Measurements from ENCODE around the gene CCDC93.

The CCDC93 gene

GRCh38 chr2:117952228-117952627 lies 61.6 kb downstream of the CCDC93 start:
- TF ChIP-seq, protein P1, sequence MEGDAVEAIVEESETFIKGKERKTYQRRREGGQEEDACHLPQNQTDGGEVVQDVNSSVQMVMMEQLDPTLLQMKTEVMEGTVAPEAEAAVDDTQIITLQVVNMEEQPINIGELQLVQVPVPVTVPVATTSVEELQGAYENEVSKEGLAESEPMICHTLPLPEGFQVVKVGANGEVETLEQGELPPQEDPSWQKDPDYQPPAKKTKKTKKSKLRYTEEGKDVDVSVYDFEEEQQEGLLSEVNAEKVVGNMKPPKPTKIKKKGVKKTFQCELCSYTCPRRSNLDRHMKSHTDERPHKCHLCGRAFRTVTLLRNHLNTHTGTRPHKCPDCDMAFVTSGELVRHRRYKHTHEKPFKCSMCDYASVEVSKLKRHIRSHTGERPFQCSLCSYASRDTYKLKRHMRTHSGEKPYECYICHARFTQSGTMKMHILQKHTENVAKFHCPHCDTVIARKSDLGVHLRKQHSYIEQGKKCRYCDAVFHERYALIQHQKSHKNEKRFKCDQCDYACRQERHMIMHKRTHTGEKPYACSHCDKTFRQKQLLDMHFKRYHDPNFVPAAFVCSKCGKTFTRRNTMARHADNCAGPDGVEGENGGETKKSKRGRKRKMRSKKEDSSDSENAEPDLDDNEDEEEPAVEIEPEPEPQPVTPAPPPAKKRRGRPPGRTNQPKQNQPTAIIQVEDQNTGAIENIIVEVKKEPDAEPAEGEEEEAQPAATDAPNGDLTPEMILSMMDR (IDR thresholded peaks at IDR 0.05; ENCODE audit: control extremely low read depth, extremely low read depth, low read depth, missing control alignments) = no peak
- no peak for DNase-seq (ENCODE audit: extremely low spot score)
- ChIA-PET CTCF (interaction anchor here (1.0 to 1.1 kb wide), 2 partner anchors 9 to 51 kb away, joined by 3 to 4 read pairs; no protein-coding TSS in a partner anchor), POLR2A (no interaction called here)

- no peak for DNase-seq (ENCODE audit: extremely low spot score)
- POLR2A ChIA-PET = no interaction called here
- CTCF ChIA-PET = interaction anchor here (1.7 to 2.9 kb wide), 4 partner anchors 9 to 53 kb away, joined by 4 to 15 read pairs (median 10); no protein-coding TSS in a partner anchor
- TF ChIP-seq, protein P1 (IDR thresholded peaks at IDR 0.05; ENCODE audit: control extremely low read depth, extremely low read depth, low read depth, missing control alignments) = no peak
Observed at GRCh38 chr2:117949806-117950205, 64.1 kb downstream of the CCDC93 start.

DNA sequence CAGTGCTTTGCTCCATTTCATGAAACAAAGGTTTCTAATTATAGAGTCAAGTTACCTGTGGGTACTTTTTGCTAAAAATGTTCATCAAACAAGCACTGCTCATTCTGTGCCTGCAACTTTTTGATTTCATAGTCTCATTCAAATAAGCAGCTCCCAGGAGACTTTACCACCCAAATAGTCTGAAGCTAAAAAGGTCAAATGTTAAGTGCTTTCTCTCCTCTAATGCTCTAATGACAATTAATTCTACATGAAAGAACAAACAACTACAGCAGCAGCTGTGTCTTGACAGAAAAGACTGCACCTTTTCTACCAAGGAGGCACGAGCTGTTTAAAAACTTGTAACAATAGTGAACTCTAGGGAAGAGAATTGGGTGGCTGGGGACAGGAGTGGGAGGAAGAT lies 65.3 kb downstream of the CCDC93 start:
- ChIA-PET POLR2A (no interaction called here), CTCF (interaction anchor here (0.9 to 2.7 kb wide), 3 partner anchors 8 to 48 kb away, joined by 3 to 9 read pairs (median 5); no protein-coding TSS in a partner anchor)
- DNase-seq (ENCODE audit: extremely low spot score) = no peak
- TF ChIP-seq, protein P1 (IDR thresholded peaks at IDR 0.05; ENCODE audit: control extremely low read depth, extremely low read depth, low read depth, missing control alignments) = no peak

DNA sequence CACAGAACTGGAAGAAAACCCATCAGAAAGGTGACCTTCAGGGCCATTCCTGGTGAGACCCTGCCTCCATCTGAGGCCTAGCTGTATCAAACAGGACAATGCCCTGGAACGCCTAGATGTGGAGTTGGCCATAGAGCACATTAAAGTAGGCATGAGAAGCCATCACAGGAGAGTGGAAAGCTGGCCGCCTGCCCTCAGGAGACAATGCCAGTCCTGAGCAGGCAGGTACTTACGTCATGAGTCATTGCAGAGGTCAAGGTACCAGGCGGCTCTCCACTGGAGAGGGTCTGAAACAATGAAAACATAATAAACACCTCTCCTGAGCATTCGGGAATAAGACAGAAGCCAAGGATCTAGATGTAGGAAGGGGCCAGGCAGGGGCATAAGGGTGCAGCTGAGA lies 68.6 kb downstream of the CCDC93 start:
- ChIA-PET CTCF (interaction anchor here (1.5 kb wide), 1 partner anchor 29 kb away, joined by 3 read pairs; no protein-coding TSS in a partner anchor), POLR2A (no interaction called here)
- TF ChIP-seq, protein P1 (IDR thresholded peaks at IDR 0.05; ENCODE audit: control extremely low read depth, extremely low read depth, low read depth, missing control alignments) = no peak

DNA sequence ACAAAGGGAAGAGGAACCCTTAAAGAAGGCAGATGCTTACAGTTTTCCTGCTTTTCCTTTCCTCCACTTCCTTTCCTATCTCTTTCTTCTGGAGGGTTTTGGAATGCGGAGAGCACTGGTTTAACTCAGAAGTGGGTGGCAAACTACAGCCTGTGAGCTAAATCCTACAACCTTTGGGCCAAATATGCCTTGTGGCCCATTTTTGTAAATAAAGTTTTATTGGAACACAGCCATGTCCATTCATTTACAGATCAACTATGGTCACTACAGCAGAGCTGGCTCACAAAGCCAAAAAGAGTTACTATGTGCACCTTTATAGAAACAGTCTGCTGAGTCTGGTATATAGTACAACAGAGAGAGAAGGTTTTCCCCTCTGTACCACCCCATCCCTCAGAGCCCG lies 69.1 kb downstream of the CCDC93 start:
- ChIA-PET POLR2A (no interaction called here), CTCF (interaction anchor here (1.5 kb wide), 1 partner anchor 30 kb away, joined by 3 read pairs; no protein-coding TSS in a partner anchor)
- TF ChIP-seq, protein P1 (IDR thresholded peaks at IDR 0.05; ENCODE audit: control extremely low read depth, extremely low read depth, low read depth, missing control alignments) = no peak
- DNase-seq (ENCODE audit: extremely low spot score) = no peak

More for the DNA sequence above, 68.6 kb downstream of the CCDC93 start:
- DNase-seq (ENCODE audit: extremely low spot score) = no peak

DNA sequence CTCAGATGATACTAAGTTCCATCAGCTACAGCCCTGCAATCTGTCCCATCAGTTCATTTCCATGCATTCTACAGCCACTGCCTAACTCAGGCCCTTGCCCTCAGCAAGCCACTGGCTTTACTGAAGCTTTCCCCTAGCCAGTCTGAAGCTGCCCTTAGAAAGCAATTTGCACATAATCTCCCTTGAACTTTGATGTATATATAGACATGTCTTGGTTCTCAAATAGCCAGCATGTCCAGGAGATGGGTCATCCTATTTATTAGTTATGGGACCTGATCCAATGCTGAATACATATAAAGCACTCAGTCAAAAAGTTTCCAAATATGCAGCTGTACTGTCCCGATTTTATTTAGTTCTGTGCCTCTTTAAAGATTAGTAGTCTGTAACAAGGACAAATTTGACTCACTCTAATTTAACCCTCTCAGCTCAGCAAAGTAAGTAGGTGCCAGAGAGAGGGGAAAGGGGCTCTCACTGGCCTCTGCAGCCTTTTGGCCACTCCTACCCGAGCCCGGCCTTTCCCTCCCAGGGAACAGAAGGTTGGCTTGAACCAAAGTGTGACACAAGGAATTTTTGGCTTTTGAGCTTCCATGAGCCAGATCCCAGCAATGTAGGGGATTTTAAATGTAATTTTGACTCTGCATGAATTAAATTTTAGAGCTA lies 70.7 kb downstream of the CCDC93 start:
- ChIA-PET POLR2A (no interaction called here), CTCF (interaction anchor here (0.9 to 2.6 kb wide), 4 partner anchors 18 to 128 kb away, joined by 3 to 7 read pairs (median 3); partner anchors contain the start of gene DDX18)
- TF ChIP-seq, protein P1 (IDR thresholded peaks at IDR 0.05; ENCODE audit: control extremely low read depth, extremely low read depth, low read depth, missing control alignments) = no peak
- no peak for DNase-seq (ENCODE audit: extremely low spot score)

Measured in GM10248 (cell line).